IMR-90 (cell line): ENCODE data around the gene F10. TPM values are rescaled to one million over a fixed set of nuclear protein-coding genes. Genes with fewer than 3 reads are reported as not detected.

Experiments used
- ATAC-seq: fragments of 200-7000 bp; cut with Tn5 transposase; 2 replicates; pipeline ENCODE4 v1.9.1; 2020; ENCODE audit warnings: low read depth, mild to moderate bottlenecking, moderate library complexity
- BruUV-seq: library from RNA; stranded (reverse); fragments of 400-500 nt; replicated peaks from 2 replicates; lab custom pipeline; 2021; lab: Mats Ljungman, UMichigan
- CTCF ChIA-PET: fragments of 300-600 bp; formaldehyde crosslinking; extraction: SDS; loops from one replicate; lab custom pipeline; 2021; ENCODE audit warnings: antibody characterized with exemption; lab: Yijun Ruan, JAX
- POLR2A ChIA-PET: fragments of 300-600 bp; sonication (Branson Sonifier 250); formaldehyde crosslinking; loops from one replicate; lab custom pipeline; 2022; ENCODE audit warnings: antibody characterized with exemption; ENCODE audit not compliant: unreplicated experiment; lab: Charles Lee
- DNase-seq: peaks from one replicate; pipeline ENCODE4 v3.0.0; 2013
- H2AFZ ChIP-seq: replicated peaks from 2 replicates; pipeline ENCODE3; 2013; ENCODE audit warnings: low read length, mild to moderate bottlenecking; ENCODE audit not compliant: poor library complexity
- H2AK5ac ChIP-seq: 2 replicates; pipeline ENCODE4 v1.6.1; 2013; ENCODE audit warnings: low read depth, low read length, inconsistent platforms
- H2AK9ac ChIP-seq: replicated peaks from 2 replicates; pipeline ENCODE3; 2013; ENCODE audit warnings: mild to moderate bottlenecking, low read depth, low read length, moderate library complexity; ENCODE audit not compliant: poor library complexity
- H2BK120ac ChIP-seq: 2 replicates; pipeline ENCODE4 v1.6.1; 2013; ENCODE audit warnings: low read depth, low read length, inconsistent platforms
- H2BK15ac ChIP-seq: 3 replicates; pipeline ENCODE4 v1.6.1; 2013; ENCODE audit warnings: low read depth, low read length, inconsistent platforms
- H2BK20ac ChIP-seq: 2 replicates; pipeline ENCODE4 v1.6.1; 2013; ENCODE audit warnings: low read depth, mild to moderate bottlenecking, inconsistent platforms, low read length, moderate library complexity
- H2BK5ac ChIP-seq: 2 replicates; pipeline ENCODE4 v1.6.1; 2013; ENCODE audit warnings: mild to moderate bottlenecking, low read depth, low read length, inconsistent platforms; ENCODE audit not compliant: poor library complexity, severe bottlenecking
- H3K14ac ChIP-seq: replicated peaks from 2 replicates; pipeline ENCODE4 v1.6.1; 2013; ENCODE audit warnings: low read depth, low read length, inconsistent platforms
- H3K18ac ChIP-seq: 2 replicates; pipeline ENCODE4 v1.6.1; 2013; ENCODE audit warnings: low read depth, low read length, control low read depth
- H3K23ac ChIP-seq: 2 replicates; pipeline ENCODE4 v1.6.1; 2013; ENCODE audit warnings: low read depth, low read length, inconsistent platforms
- H3K27ac ChIP-seq: 2 replicates; pipeline ENCODE4 v1.5.1; 2013; ENCODE audit warnings: mild to moderate bottlenecking, control low read depth, low read length; ENCODE audit not compliant: insufficient read depth
- H3K27me3 ChIP-seq: 2 replicates; pipeline ENCODE4 v1.6.1; 2013; ENCODE audit warnings: low read length; ENCODE audit not compliant: control insufficient read depth, insufficient read depth
- H3K36me3 ChIP-seq: 2 replicates; pipeline ENCODE4 v1.6.1; 2013; ENCODE audit warnings: low read length, mixed read lengths; ENCODE audit not compliant: control insufficient read depth, insufficient read depth
- H3K4ac ChIP-seq: 2 replicates; pipeline ENCODE4 v1.6.1; 2013; ENCODE audit warnings: low read depth, low read length, inconsistent platforms
- H3K4me1 ChIP-seq: 2 replicates; pipeline ENCODE4 v1.6.1; 2013; ENCODE audit warnings: low read length, mixed read lengths; ENCODE audit not compliant: control insufficient read depth, insufficient read depth
- H3K4me2 ChIP-seq: 2 replicates; pipeline ENCODE4 v1.6.1; 2013; ENCODE audit warnings: low read depth, mild to moderate bottlenecking, control low read depth, low read length, moderate library complexity
- H3K4me3 ChIP-seq: 2 replicates; pipeline ENCODE4 v1.5.1; 2013; ENCODE audit warnings: low read depth, mild to moderate bottlenecking, control low read depth, low read length, moderate library complexity; ENCODE audit not compliant: insufficient read depth
- H3K56ac ChIP-seq: 2 replicates; pipeline ENCODE4 v1.6.1; 2013; ENCODE audit warnings: low read length, inconsistent platforms; ENCODE audit not compliant: insufficient read depth; ENCODE audit errors: extremely low read depth
- H3K79me1 ChIP-seq, 2 experiments: 2 replicates each; pipeline ENCODE4 v1.6.1; 2013; ENCODE audit warnings: low read length in 2 of 2, inconsistent platforms in 1 of 2, low read depth in 1 of 2
- H3K9ac ChIP-seq: 2 replicates; pipeline ENCODE4 v1.6.1; 2013; ENCODE audit warnings: low read depth, low read length, control low read depth
- H3K9me1 ChIP-seq: 2 replicates; pipeline ENCODE4 v1.6.1; 2013; ENCODE audit warnings: low read length, inconsistent platforms; ENCODE audit not compliant: insufficient read depth
- H3K9me3 ChIP-seq: 2 replicates; pipeline ENCODE4 v1.6.1; 2013; ENCODE audit warnings: low read length; ENCODE audit not compliant: control insufficient read depth, insufficient read depth
- H4K20me1 ChIP-seq: 2 replicates; pipeline ENCODE4 v1.6.1; 2013; ENCODE audit warnings: low read length, inconsistent platforms; ENCODE audit not compliant: insufficient read depth
- H4K5ac ChIP-seq: 2 replicates; pipeline ENCODE4 v1.6.1; 2013; ENCODE audit warnings: mild to moderate bottlenecking, low read depth, low read length, control low read depth
- H4K8ac ChIP-seq, 2 experiments: 2 replicates each; pipeline ENCODE4 v1.6.1; 2013; ENCODE audit warnings: low read depth in 2 of 2, low read length in 2 of 2, control low read depth in 1 of 2, inconsistent platforms in 1 of 2
- H4K91ac ChIP-seq: 2 replicates; pipeline ENCODE4 v1.6.1; 2013; ENCODE audit warnings: low read depth, low read length, inconsistent platforms; ENCODE audit not compliant: insufficient read depth
- BHLHE40 ChIP-seq: fragments of 150-350 bp; IDR thresholded peaks from 2 replicates; pipeline ENCODE4 v1.6.1; 2016; ENCODE audit warnings: mild to moderate bottlenecking, low read depth, low read length
- CHD1 ChIP-seq: IDR thresholded peaks from 2 replicates; pipeline ENCODE4 v1.6.1; 2012; ENCODE audit warnings: low read depth, low read length, improper control_type of control experiment
- MAFK ChIP-seq: IDR thresholded peaks from 2 replicates; pipeline ENCODE4 v1.6.1; 2012; ENCODE audit warnings: low read depth, low read length, improper control_type of control experiment
- MXI1 ChIP-seq: IDR thresholded peaks from 2 replicates; pipeline ENCODE4 v1.6.1; 2012; ENCODE audit warnings: low read depth, mild to moderate bottlenecking, low read length, moderate library complexity, borderline replicate concordance
- NFE2L2 ChIP-seq: fragments of 150-350 bp; IDR thresholded peaks from 2 replicates; pipeline ENCODE4 v1.6.1; 2016; ENCODE audit warnings: low read depth, mild to moderate bottlenecking, low read length
- POLR2A ChIP-seq: IDR thresholded peaks from 2 replicates; pipeline ENCODE4 v1.6.1; 2012; ENCODE audit warnings: mild to moderate bottlenecking, low read depth, low read length
- RCOR1 ChIP-seq: IDR thresholded peaks from 2 replicates; pipeline ENCODE4 v1.6.1; 2012; ENCODE audit warnings: mild to moderate bottlenecking, low read length, improper control_type of control experiment; ENCODE audit not compliant: insufficient replicate concordance
- RFX5 ChIP-seq: IDR thresholded peaks from 2 replicates; pipeline ENCODE4 v1.8.0; 2012; ENCODE audit warnings: low read depth, mild to moderate bottlenecking, low read length, moderate library complexity
- SMC3 ChIP-seq: fragments of 150-350 bp; IDR thresholded peaks from 2 replicates; pipeline ENCODE4 v1.6.1; 2016; ENCODE audit warnings: low read depth, mild to moderate bottlenecking, antibody characterized with exemption, low read length, moderate library complexity
- WGBS, 2 experiments: methylation state at CpG; one replicate each; pipeline versions ENCODE4 v1.1.5 to v1.1.7; 2013; ENCODE audit warnings: missing lambda C conversion rate in 2 of 2; ENCODE audit not compliant: insufficient read length in 1 of 2; ENCODE audit errors: extremely low coverage in 2 of 2; 5-methylcytosine and 5-hydroxymethylcytosine counted together
- dilution Hi-C: fragments of 300-500 bp; cut with HindIII; formaldehyde crosslinking; loops from one replicate; pipeline ENCODE4 v1.14.3; 2018; ENCODE audit warnings: low sequenced_read_pairs; ENCODE audit not compliant: unreplicated experiment
- in situ Hi-C: fragments of 300-500 bp; cut with MboI; formaldehyde crosslinking; loops from 3 replicates; pipeline ENCODE4 v1.14.3; 2019; ENCODE audit warnings: low sequenced_read_pairs, inconsistent platforms, mixed read lengths
- intact Hi-C: fragments of 100-400 bp; cut with micrococcal nuclease; formaldehyde crosslinking; loops from 2 replicates; pipeline ENCODE4 v1.10.0; 2022
- polyA plus RNA-seq, 3 experiments: library from polyadenylated mRNA; depleted of rRNA; stranded (reverse); fragments of >200 nt; gene quantifications; 2 replicates each; pipeline ENCODE4 v1.2.3, GENCODE V29; 2012; ENCODE audit warnings: low replicate concordance in 1 of 3
- total RNA-seq: library from RNA; depleted of rRNA; stranded (reverse); fragments of >200 nt; gene quantifications from 2 replicates; pipeline ENCODE4 v1.2.3, GENCODE V29; 2012
- TF ChIP-seq, protein P1 (sequence below): fragments of 150-350 bp; IDR thresholded peaks from 2 replicates; pipeline ENCODE4 v1.6.1; 2017; ENCODE audit warnings: mild to moderate bottlenecking, antibody characterized with exemption, low read length, low read depth
- TF ChIP-seq, protein P2 (sequence below): conservative IDR thresholded peaks from 2 replicates; pipeline ENCODE4 v1.5.1; 2012; ENCODE audit warnings: mild to moderate bottlenecking, low read depth, low read length, improper control_type of control experiment

The F10 gene
- total and polyA plus RNA-seq, 2 of the 4 experiments (the other 2 are of a cell fraction), result 9.1 to 19.5 TPM

DNA sequence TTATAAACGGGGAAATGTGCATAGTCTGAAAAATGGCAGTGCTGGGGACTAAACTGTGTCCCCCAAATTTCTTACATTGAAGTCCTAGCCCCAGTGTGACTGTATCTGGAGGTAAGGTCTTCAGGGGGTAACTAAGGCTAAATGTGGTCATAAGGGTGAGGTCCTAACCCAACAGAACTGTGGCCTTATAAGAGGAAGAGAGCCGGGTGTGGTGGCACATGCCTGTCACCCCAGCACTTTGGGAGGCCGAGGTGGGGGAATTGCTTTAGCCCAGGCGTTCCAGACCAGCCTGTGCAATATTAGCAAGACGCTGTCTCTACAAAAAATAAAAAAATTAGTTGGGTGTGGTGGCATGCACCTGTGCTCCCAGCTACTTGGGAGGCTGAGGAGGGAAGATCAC, 53.7 kb downstream of the F10 start:
- POLR2A ChIA-PET, result no interaction called here

More for the DNA sequence above, 53.7 kb downstream of the F10 start:
- no peak overlapping the region for H3K4me3 ChIP-seq
- no peak for DNase-seq
- H4K8ac ChIP-seq, result peak overlapping the region; percentile 86 to 87; a peak in 2 of 4 replicates
- no peaks in the 10 kb centered on the region for H3K27me3 ChIP-seq
- no peak overlapping the region for H2AK9ac ChIP-seq
- H3K4me1 ChIP-seq, result peaks cover 22% of the 10 kb centered on the region
- peaks cover 58% of the 10 kb centered on the region for H3K36me3 ChIP-seq
- H2BK20ac ChIP-seq, result no peak overlapping the region
- WGBS, 2 experiments, result 80% methylated on average over 1 of the region's 5 CpGs; no CpG with 5 or more reads in 1 of the 2 experiments
- H3K18ac ChIP-seq, result no peak overlapping the region
- peak overlapping the region; percentile 72; the same call in 1 of the 2 replicates for H2BK120ac ChIP-seq
- peak overlapping the region; percentile 76; the same call in 1 of the 2 replicates for H3K4ac ChIP-seq
- peak overlapping the region; percentile 79 for H2BK5ac ChIP-seq
- peak overlapping the region; percentile 30; the same call in 1 of the 2 replicates for H3K14ac ChIP-seq
- H3K4me2 ChIP-seq, result no peak overlapping the region
- in situ Hi-C loops (no loop called here), intact Hi-C loops (no loop called here), dilution Hi-C loops (no loop called here)
- H3K9ac ChIP-seq, result no peak overlapping the region
- CTCF ChIA-PET, result no interaction called here
- H4K91ac ChIP-seq, result peak overlapping the region; percentile 71
- no peaks in the 10 kb centered on the region for H3K9me3 ChIP-seq
- no peak overlapping the region for H3K27ac ChIP-seq
- H2AFZ ChIP-seq, result no peak overlapping the region
- H3K79me1 ChIP-seq, result peaks cover 17 to 56% of the 10 kb centered on the region in 2 experiments; a peak in 3 of 4 replicates
- BruUV-seq, result no TSS peak
- H4K20me1 ChIP-seq, result no peaks in the 10 kb centered on the region
- H3K9me1 ChIP-seq, result peaks cover 20% of the 10 kb centered on the region
- H2AK5ac ChIP-seq, result peak overlapping the region; percentile 92; the same call in 1 of the 2 replicates
- no peak for ATAC-seq
- no peak overlapping the region for H4K5ac ChIP-seq
- H3K23ac ChIP-seq, result no peak overlapping the region
- no peak overlapping the region for H2BK15ac ChIP-seq
- TF ChIP-seq, protein P1, sequence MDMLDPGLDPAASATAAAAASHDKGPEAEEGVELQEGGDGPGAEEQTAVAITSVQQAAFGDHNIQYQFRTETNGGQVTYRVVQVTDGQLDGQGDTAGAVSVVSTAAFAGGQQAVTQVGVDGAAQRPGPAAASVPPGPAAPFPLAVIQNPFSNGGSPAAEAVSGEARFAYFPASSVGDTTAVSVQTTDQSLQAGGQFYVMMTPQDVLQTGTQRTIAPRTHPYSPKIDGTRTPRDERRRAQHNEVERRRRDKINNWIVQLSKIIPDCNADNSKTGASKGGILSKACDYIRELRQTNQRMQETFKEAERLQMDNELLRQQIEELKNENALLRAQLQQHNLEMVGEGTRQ, result no peak
- TF ChIP-seq NFE2L2 (no peak), POLR2A (no peak), BHLHE40 (no peak), CHD1 (no peak), MXI1 (no peak), SMC3 (no peak), MAFK (no peak), RFX5 (no peak), RCOR1 (no peak)
- TF ChIP-seq, protein P2, sequence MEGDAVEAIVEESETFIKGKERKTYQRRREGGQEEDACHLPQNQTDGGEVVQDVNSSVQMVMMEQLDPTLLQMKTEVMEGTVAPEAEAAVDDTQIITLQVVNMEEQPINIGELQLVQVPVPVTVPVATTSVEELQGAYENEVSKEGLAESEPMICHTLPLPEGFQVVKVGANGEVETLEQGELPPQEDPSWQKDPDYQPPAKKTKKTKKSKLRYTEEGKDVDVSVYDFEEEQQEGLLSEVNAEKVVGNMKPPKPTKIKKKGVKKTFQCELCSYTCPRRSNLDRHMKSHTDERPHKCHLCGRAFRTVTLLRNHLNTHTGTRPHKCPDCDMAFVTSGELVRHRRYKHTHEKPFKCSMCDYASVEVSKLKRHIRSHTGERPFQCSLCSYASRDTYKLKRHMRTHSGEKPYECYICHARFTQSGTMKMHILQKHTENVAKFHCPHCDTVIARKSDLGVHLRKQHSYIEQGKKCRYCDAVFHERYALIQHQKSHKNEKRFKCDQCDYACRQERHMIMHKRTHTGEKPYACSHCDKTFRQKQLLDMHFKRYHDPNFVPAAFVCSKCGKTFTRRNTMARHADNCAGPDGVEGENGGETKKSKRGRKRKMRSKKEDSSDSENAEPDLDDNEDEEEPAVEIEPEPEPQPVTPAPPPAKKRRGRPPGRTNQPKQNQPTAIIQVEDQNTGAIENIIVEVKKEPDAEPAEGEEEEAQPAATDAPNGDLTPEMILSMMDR, result no peak
- no peak overlapping the region for H3K56ac ChIP-seq
